Pancreas (tissue), 10 donors: ENCODE data around the gene TTLL1. TPM values are rescaled to one million over a fixed set of nuclear protein-coding genes. Genes with fewer than 3 reads are reported as not detected.
A peak's percentile ranks its signal among the peaks of the same experiment; 100 is the strongest.

Experiments
- ATAC-seq, 4 donors: fragments of 200-7000 bp; cut with Tn5 transposase; one replicate each; pipeline versions ENCODE4 v1.8.0 to v1.9.1; 2020; ENCODE audit warnings: mild to moderate bottlenecking in 4 of 4, moderate library complexity in 4 of 4
- DNase-seq, 6 donors: peaks; one replicate each; pipeline ENCODE4 v3.0.0-alpha.2; 2020
- FAIRE-seq: peaks from 2 replicates; lab custom pipeline; 2012; peaks lifted over from hg19 to GRCh38; lab: Jason Lieb, UNC
- H3K27ac ChIP-seq, 4 donors: fragments of 200-600 bp; sonication (generic); 1 replicate in 3 of 4; 2 replicates in 1 of 4; pipeline versions ENCODE4 v1.5.0 to v1.8.0; 2020
- H3K27me3 ChIP-seq, 4 donors: fragments of 200-600 bp; one replicate each; pipeline ENCODE4 v1.8.0; 2021
- H3K36me3 ChIP-seq, 3 donors: fragments of 200-600 bp; sonication (generic) in 1 of 3; one replicate each; pipeline versions ENCODE4 v1.5.0 to v1.8.0; 2020 to 2021
- H3K4me1 ChIP-seq, 3 donors: fragments of 200-600 bp; one replicate each; pipeline ENCODE4 v1.8.0; 2021
- H3K4me3 ChIP-seq, 4 donors: fragments of 200-600 bp; sonication (generic) in 2 of 4; one replicate each; pipeline versions ENCODE4 v1.5.0 to v1.8.0; 2020 to 2021
- H3K9me3 ChIP-seq, 4 donors: fragments of 200-600 bp; one replicate each; pipeline ENCODE4 v1.8.0; 2021
- CTCF ChIP-seq, 4 donors: fragments of 200-600 bp; sonication (generic) in 3 of 4; IDR thresholded peaks; one replicate each; pipeline versions ENCODE4 v1.5.0 to v1.8.0; 2021; ENCODE audit warnings: antibody characterized with exemption in 4 of 4
- WGBS, 2 donors: extraction: QIAGEN DNeasy Blood & Tissue Kit; methylation state at CpG; one replicate each; pipeline ENCODE4 v1.1.7; 2013; 5-methylcytosine and 5-hydroxymethylcytosine counted together
- intact Hi-C, 3 donors: fragments of 100-400 bp; cut with DNase I; formaldehyde crosslinking; loops; one replicate each; pipeline versions ENCODE4 v1.11.1 to v1.14.2; 2022
- polyA plus RNA-seq, 2 donors: library from polyadenylated mRNA; stranded (reverse); fragments of 200-250 nt; gene quantifications; one replicate each; pipeline ENCODE4 v1.2.3, GENCODE V29; 2013
- total RNA-seq, 6 donors: library from RNA; stranded (reverse); fragmentation: NEBNext Ultra II Directional in 4 of 6; extraction: Animal tissue kit (Norgen Biotek cat#: 25700) in 4 of 6; gene quantifications; one replicate each; pipeline versions ENCODE4 v1.2.1 to v1.2.4, GENCODE V29; 2021 to 2023
- donor health status: healthy with polysubstance abuse.
- donor health status: DM: no; HTN: no; CAD: no; lungs with moderate emphysema.
- donor health status: DM: no; HTN: no; CAD: no.
- donor health status: control.
- donor health status: control.
- donor health status: Bipolar disorder and iron deficiency.
- donor health status: DM: yes; HTN: yes; CAD: no.
- donor health status: DM: no; HTN: no; CAD: no.
- donor health status: DM: no; HTN: no; CAD: no.
- donor health status: DM: yes; HTN: yes; CAD: no.

TTLL1 gene
- total and polyA plus RNA-seq, 8 donors: 1.5 to 5.1 (median 2.2) TPM

- FAIRE-seq: no peak
- TF ChIP-seq CTCF (IDR thresholded peaks at IDR 0.05): no peak
- intact Hi-C loops: no loop called here
- DNase-seq: peak in 1 of 6 donors; percentile 71
- 69% methylated on average over 12 of the region's 12 CpGs for WGBS, 2 donors
- Histone ChIP-seq H3K27me3 (no peaks in the 10 kb centered on the region), H3K4me1 (peaks cover 77 to 83% (median 77%) of the 10 kb centered on the region in 3 donors), H3K4me3 (peak overlapping the region in 3 of 4 donors; percentile 14 to 32 (median 31)), H3K27ac (peak overlapping the region; percentile 82 to 94 (median 87)), H3K9me3 (no peaks in the 10 kb centered on the region), H3K36me3 (no peaks in the 10 kb centered on the region)
- peak in 2 of 4 donors; percentile 3 to 4 for ATAC-seq
These were observed 94.8 kb downstream of the TTLL1 start for GRCh38 chr22:42994276-42994916.

GRCh38 chr22:42993651-42994275, 95.4 kb downstream of the TTLL1 start:
- intact Hi-C loops: no loop called here

GRCh38 chr22:42992886-42993479, 96.2 kb downstream of the TTLL1 start:
- Histone ChIP-seq H3K4me1 (peaks cover 73 to 77% (median 75%) of the 10 kb centered on the region in 3 donors), H3K27me3 (no peaks in the 10 kb centered on the region), H3K36me3 (no peaks in the 10 kb centered on the region), H3K9me3 (no peaks in the 10 kb centered on the region), H3K27ac (peak overlapping the region; percentile 62 to 94 (median 87)), H3K4me3 (no peak overlapping the region)
- DNase-seq: no peak
- FAIRE-seq: no peak
- WGBS, 2 donors: 76 to 89% methylated on average over 9 of the region's 9 CpGs
- intact Hi-C loops: no loop called here
- no peak for TF ChIP-seq CTCF (IDR thresholded peaks at IDR 0.05)
- ATAC-seq: no peak

More at GRCh38 chr22:42993651-42994275, 95.4 kb downstream of the TTLL1 start:
- H3K27ac ChIP-seq: peak overlapping the region; percentile 82 to 94 (median 87)
- H3K4me3 ChIP-seq: peak overlapping the region in 2 of 4 donors; percentile 31 to 32
- FAIRE-seq (no peak), DNase-seq (peak in 1 of 6 donors; percentile 51), ATAC-seq (no peak)
- no peak for TF ChIP-seq CTCF (IDR thresholded peaks at IDR 0.05)
- H3K36me3 ChIP-seq: no peaks in the 10 kb centered on the region
- 52 to 53% methylated on average over 12 of the region's 12 CpGs for WGBS, 2 donors
- no peaks in the 10 kb centered on the region for H3K9me3 ChIP-seq
- H3K27me3 ChIP-seq: no peaks in the 10 kb centered on the region
- peaks cover 77 to 83% (median 79%) of the 10 kb centered on the region in 3 donors for H3K4me1 ChIP-seq

- H3K27me3 ChIP-seq: no peaks in the 10 kb centered on the region
- no peak for DNase-seq
- TF ChIP-seq CTCF (IDR thresholded peaks at IDR 0.05): no peak
- peaks cover 64 to 68% (median 66%) of the 10 kb centered on the region in 3 donors for H3K4me1 ChIP-seq
- FAIRE-seq: no peak
- H3K36me3 ChIP-seq: no peaks in the 10 kb centered on the region
- H3K4me3 ChIP-seq: no peak overlapping the region
- ATAC-seq: no peak
- H3K9me3 ChIP-seq: no peaks in the 10 kb centered on the region
- 95 to 96% methylated on average over 3 of the region's 3 CpGs for WGBS, 2 donors
- H3K27ac ChIP-seq: peak overlapping the region; percentile 33 to 94 (median 76)
- intact Hi-C loops: no loop called here
These were observed 97.1 kb downstream of the TTLL1 start for GRCh38 chr22:42992092-42992491.
